ENCODE measurements around the gene OLFML1. TPM values are rescaled to one million over a fixed set of nuclear protein-coding genes. Genes with fewer than 3 reads are reported as not detected.

OLFML1 gene
- total and polyA plus RNA-seq, 2 donors (not counting 3 experiments of a cell fraction or from before 2014, with no cell fraction given), result not detected

DNA sequence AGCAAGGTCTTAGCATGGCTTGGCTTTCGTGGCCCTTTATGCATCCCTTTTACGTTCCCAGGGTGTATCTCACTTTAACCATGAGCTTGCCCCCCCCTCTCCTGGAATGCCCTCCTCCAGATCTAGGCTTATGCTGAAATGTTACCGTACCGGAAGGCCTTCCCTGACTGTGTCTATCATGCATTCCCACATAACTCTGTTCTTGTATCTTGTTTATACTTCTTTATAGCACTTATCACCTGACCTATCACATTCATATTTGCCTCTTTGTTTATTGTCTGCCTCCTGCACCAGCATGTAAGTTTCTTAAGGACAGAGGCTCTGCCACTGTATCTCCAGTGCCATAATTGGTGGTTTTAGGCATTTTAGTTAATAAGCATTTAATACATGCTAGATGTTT lies 67.4 kb downstream of the OLFML1 start:
- H3K4me3 ChIP-seq (replicated peaks in 1 of 3; ENCODE audit: insufficient read depth in 1 of 3, low read depth in 1 of 3, low read length in 3 of 3), result no peak overlapping the region
- CTCF ChIA-PET, result interaction anchor here (1.1 to 6.2 kb wide), 2 partner anchors 12 to 104 kb away, joined by 3 to 33 read pairs; no protein-coding TSS in a partner anchor
- BruUV-seq (replicated peaks), result no TSS peak
- no peak overlapping the region for H3K9ac ChIP-seq (replicated peaks; ENCODE audit: extremely low read depth, insufficient read depth, low read length)
- DNase-seq (ENCODE audit: low read depth, low spot score) (no peak), FAIRE-seq (no peak)
- H3K9me3 ChIP-seq (replicated peaks; ENCODE audit: control insufficient read depth, insufficient read depth, low read length), result no peaks in the 10 kb centered on the region
- no peaks in the 10 kb centered on the region for H4K20me1 ChIP-seq (replicated peaks; ENCODE audit: control insufficient read depth, extremely low read depth, insufficient read depth, low read length)
- no peak for TF ChIP-seq POLR2AphosphoS5 (IDR thresholded peaks at IDR 0.05; ENCODE audit: insufficient read depth, low read depth, low read length)
- no peak for TF ChIP-seq EZH2 (IDR thresholded peaks at IDR 0.05; ENCODE audit: borderline replicate concordance, low read depth, low read length, severe bottlenecking)
- H3K27me3 ChIP-seq (ENCODE audit: control insufficient read depth in 2 of 2, insufficient read depth in 2 of 2, low read length in 2 of 2), result peaks cover 0 to 5% of the 10 kb centered on the region in 2 experiments
- H3K4me1 ChIP-seq (ENCODE audit: control insufficient read depth, extremely low read depth, insufficient read depth, low read length), result no peaks in the 10 kb centered on the region
- no peak overlapping the region for H3K27ac ChIP-seq (ENCODE audit: insufficient read depth, low read depth, low read length)
- no peaks in the 10 kb centered on the region for H3K9me1 ChIP-seq (replicated peaks; ENCODE audit: control insufficient read depth, extremely low read depth, insufficient read depth, low read length)
- POLR2A ChIA-PET, result no interaction called here
- dilution Hi-C loops (cut with MboI; ENCODE audit: extremely low pct_ligation_motif_present, low sequenced_read_pairs), result no loop called here
- H3K79me2 ChIP-seq (ENCODE audit: control insufficient read depth, insufficient read depth, low read length), result no peaks in the 10 kb centered on the region
- no peaks in the 10 kb centered on the region for H3K36me3 ChIP-seq (ENCODE audit: control insufficient read depth in 2 of 2, extremely low read depth in 1 of 2, insufficient read depth in 2 of 2, low read length in 2 of 2)
- intact Hi-C loops (cut with micrococcal nuclease), result no loop called here
- H2AFZ ChIP-seq (ENCODE audit: low read depth, low read length), result no peak overlapping the region
- H3K4me2 ChIP-seq (ENCODE audit: insufficient read depth, low read length), result no peak overlapping the region

DNA sequence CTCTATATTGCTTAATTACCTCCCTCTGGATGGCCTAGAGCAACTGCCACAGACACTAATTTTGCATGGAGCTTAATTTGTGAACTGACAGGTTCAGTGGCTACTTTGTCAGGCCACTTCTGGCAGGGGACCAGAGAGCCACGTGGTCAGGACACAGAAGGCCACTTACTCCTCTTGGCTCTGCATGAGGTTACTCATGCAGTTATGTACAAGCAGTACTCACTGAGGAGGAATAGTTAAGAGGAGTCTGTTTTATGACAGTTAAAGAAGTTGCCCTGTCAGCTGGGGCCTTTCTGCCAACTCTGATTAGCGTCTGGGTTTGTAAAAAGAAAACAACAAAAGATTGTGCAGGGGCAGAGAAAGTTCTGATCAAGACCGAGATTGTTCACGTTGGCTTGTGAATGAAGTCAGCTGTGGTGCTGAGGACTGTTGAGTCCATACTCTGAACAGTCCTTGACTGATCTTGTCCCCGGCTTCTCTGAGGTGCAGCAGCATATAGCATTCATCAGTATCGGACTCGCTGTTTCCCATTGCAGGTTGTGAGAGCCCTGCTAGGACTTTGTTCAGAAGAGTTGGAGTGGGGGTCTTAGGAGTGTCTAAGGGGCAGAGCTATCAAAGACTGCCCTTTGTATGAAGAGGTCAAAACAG lies 69.9 kb downstream of the OLFML1 start:
- intact Hi-C loops (cut with micrococcal nuclease), result no loop called here
- no peaks in the 10 kb centered on the region for H3K36me3 ChIP-seq (ENCODE audit: control insufficient read depth in 2 of 2, extremely low read depth in 1 of 2, insufficient read depth in 2 of 2, low read length in 2 of 2)
- ChIA-PET POLR2A (no interaction called here), CTCF (interaction anchor here (1.0 to 1.5 kb wide), 3 partner anchors 16 to 140 kb away, joined by 3 to 5 read pairs (median 4); no protein-coding TSS in a partner anchor)
- BruUV-seq (replicated peaks), result no TSS peak
- TF ChIP-seq POLR2AphosphoS5 (IDR thresholded peaks at IDR 0.05; ENCODE audit: insufficient read depth, low read depth, low read length), result no peak
- TF ChIP-seq POLR2A (IDR thresholded peaks at IDR 0.05; ENCODE audit: low read depth, low read length), result no peak
- no peak for TF ChIP-seq GATA2 (IDR thresholded peaks at IDR 0.05; ENCODE audit: insufficient read depth, insufficient read length, low read depth, low read length)
- TF ChIP-seq MYC (IDR thresholded peaks at IDR 0.05; ENCODE audit: low read depth, low read length), result no peak
- TF ChIP-seq FOS (IDR thresholded peaks at IDR 0.05; ENCODE audit: borderline replicate concordance, insufficient read depth, low read length), result no peak
- TF ChIP-seq, protein P1, sequence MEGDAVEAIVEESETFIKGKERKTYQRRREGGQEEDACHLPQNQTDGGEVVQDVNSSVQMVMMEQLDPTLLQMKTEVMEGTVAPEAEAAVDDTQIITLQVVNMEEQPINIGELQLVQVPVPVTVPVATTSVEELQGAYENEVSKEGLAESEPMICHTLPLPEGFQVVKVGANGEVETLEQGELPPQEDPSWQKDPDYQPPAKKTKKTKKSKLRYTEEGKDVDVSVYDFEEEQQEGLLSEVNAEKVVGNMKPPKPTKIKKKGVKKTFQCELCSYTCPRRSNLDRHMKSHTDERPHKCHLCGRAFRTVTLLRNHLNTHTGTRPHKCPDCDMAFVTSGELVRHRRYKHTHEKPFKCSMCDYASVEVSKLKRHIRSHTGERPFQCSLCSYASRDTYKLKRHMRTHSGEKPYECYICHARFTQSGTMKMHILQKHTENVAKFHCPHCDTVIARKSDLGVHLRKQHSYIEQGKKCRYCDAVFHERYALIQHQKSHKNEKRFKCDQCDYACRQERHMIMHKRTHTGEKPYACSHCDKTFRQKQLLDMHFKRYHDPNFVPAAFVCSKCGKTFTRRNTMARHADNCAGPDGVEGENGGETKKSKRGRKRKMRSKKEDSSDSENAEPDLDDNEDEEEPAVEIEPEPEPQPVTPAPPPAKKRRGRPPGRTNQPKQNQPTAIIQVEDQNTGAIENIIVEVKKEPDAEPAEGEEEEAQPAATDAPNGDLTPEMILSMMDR (IDR thresholded peaks at IDR 0.05; ENCODE audit: extremely low read depth in 1 of 2, insufficient read depth in 1 of 2, low read depth in 1 of 2, low read length in 2 of 2), result no peak
- TF ChIP-seq, protein P2, sequence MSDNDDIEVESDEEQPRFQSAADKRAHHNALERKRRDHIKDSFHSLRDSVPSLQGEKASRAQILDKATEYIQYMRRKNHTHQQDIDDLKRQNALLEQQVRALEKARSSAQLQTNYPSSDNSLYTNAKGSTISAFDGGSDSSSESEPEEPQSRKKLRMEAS (IDR thresholded peaks at IDR 0.05; ENCODE audit: insufficient read depth, insufficient read length), result no peak
- no peak for TF ChIP-seq EZH2 (IDR thresholded peaks at IDR 0.05; ENCODE audit: borderline replicate concordance, low read depth, low read length, severe bottlenecking)
- TF ChIP-seq JUN (IDR thresholded peaks at IDR 0.05; ENCODE audit: borderline replicate concordance, insufficient read depth, insufficient read length, low read depth), result no peak
- no peak overlapping the region for H2AFZ ChIP-seq (ENCODE audit: low read depth, low read length)
- DNase-seq (ENCODE audit: low read depth, low spot score) (no peak), FAIRE-seq (no peak)
- no peaks in the 10 kb centered on the region for H3K9me1 ChIP-seq (replicated peaks; ENCODE audit: control insufficient read depth, extremely low read depth, insufficient read depth, low read length)
- no peak overlapping the region for H3K4me2 ChIP-seq (ENCODE audit: insufficient read depth, low read length)
- no peaks in the 10 kb centered on the region for H4K20me1 ChIP-seq (replicated peaks; ENCODE audit: control insufficient read depth, extremely low read depth, insufficient read depth, low read length)
- H3K4me3 ChIP-seq (replicated peaks in 1 of 3; ENCODE audit: insufficient read depth in 1 of 3, low read depth in 1 of 3, low read length in 3 of 3), result no peak overlapping the region
- no peaks in the 10 kb centered on the region for H3K9me3 ChIP-seq (replicated peaks; ENCODE audit: control insufficient read depth, insufficient read depth, low read length)
- no peaks in the 10 kb centered on the region for H3K79me2 ChIP-seq (ENCODE audit: control insufficient read depth, insufficient read depth, low read length)
- no peak overlapping the region for H3K27ac ChIP-seq (ENCODE audit: insufficient read depth, low read depth, low read length)
- dilution Hi-C loops (cut with MboI; ENCODE audit: extremely low pct_ligation_motif_present, low sequenced_read_pairs), result no loop called here
- H3K4me1 ChIP-seq (ENCODE audit: control insufficient read depth, extremely low read depth, insufficient read depth, low read length), result no peaks in the 10 kb centered on the region
- H3K9ac ChIP-seq (replicated peaks; ENCODE audit: extremely low read depth, insufficient read depth, low read length), result no peak overlapping the region
- peaks cover 0 to 5% of the 10 kb centered on the region in 2 experiments for H3K27me3 ChIP-seq (ENCODE audit: control insufficient read depth in 2 of 2, insufficient read depth in 2 of 2, low read length in 2 of 2)
